ENCODE results near the gene TMEM175. TPM values are rescaled to one million over a fixed set of nuclear protein-coding genes. Genes with fewer than 3 reads are reported as not detected.

The TMEM175 gene
- total RNA-seq, 1 donor from 2014 or later = 28.0 TPM

DNA sequence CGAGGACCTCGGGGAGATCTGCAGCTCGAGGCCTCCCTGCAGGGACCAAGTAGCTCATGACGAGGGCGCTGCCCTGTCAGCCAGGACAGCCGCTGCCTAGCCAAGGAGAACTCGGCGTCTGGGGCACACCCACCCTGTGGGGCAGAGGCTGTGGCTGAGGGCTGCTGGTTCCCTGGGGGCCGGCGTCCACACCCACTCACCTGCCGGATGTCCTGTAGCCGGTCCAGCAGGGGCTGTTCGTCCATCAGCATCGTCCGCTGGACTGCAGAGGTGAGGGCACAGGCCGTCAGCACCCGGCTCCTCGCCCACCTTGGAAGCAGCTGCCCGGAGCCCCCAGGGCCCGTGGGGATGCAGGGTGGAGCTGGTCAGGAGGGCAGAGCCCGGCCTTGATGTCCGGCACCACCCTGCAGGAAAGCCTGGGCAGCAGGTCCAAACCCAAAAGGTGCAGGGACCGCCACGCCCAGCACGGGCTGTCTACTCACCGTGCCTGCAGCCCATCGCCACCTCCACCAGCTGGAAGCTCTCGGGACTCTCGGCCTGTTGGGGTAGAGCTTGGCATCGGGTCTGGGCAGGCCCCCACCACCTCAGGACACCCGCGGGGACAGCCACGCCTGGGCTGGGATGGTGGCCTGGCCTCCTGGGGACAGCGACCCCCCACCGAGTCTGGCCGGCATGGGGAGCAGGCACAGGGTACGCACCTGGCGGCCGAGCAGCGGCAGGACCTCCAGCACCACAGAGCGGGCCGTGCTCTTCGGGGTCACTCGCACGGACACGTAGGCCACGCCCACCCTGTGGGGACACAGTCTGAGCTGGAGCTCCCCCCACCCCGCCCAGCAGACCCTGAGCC is 34.2 kb downstream of the TMEM175 start:
- no peak overlapping the region for H3K4me3 Mint-ChIP-seq

GRCh38 chr4:967113-968104 is 35.1 kb downstream of the TMEM175 start:
- H3K27ac Mint-ChIP-seq = no peak overlapping the region
- H3K27me3 Mint-ChIP-seq (ENCODE audit: low read depth) = peaks cover 25% of the 10 kb centered on the region
- no peak overlapping the region for H3K4me3 Mint-ChIP-seq
- no peak for TF ChIP-seq CTCF (IDR thresholded peaks at IDR 0.05; ENCODE audit: unreplicated experiment)
- no peak for DNase-seq (ENCODE audit: low spot score in 2 of 2, unreplicated experiment in 2 of 2)
- peaks cover 2% of the 10 kb centered on the region for H3K36me3 Mint-ChIP-seq
- no peaks in the 10 kb centered on the region for H3K9me3 Mint-ChIP-seq
- H3K4me1 Mint-ChIP-seq = no peaks in the 10 kb centered on the region

More for the DNA sequence above, 34.2 kb downstream of the TMEM175 start:
- no peak overlapping the region for H3K27ac Mint-ChIP-seq
- no peaks in the 10 kb centered on the region for H3K9me3 Mint-ChIP-seq
- no peak for DNase-seq (ENCODE audit: low spot score in 2 of 2, unreplicated experiment in 2 of 2)
- TF ChIP-seq CTCF (IDR thresholded peaks at IDR 0.05; ENCODE audit: unreplicated experiment) = no peak
- peaks cover 25% of the 10 kb centered on the region for H3K27me3 Mint-ChIP-seq (ENCODE audit: low read depth)
- no peaks in the 10 kb centered on the region for H3K4me1 Mint-ChIP-seq
- H3K36me3 Mint-ChIP-seq = peaks cover 2% of the 10 kb centered on the region

DNA sequence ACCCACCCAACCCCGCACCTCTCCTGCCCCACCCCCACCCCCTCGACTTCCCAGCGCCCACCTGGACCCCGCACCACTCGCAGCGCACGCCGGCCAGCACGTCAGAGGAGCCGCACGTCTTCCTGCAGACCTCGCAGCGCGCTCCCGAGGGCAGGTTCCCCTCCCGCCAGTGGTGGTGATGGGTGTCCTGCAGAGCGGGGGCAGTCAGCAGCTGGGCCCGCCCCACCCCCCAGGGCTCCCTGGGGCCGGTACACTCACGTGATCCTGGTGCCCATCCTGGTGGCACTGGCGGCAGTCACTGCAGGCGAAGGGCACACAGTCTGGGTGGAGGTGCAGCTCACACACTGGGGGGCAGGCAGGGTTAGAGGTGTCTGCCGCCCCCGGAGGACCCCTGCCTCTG is 36.0 kb downstream of the TMEM175 start:
- no peak for DNase-seq (ENCODE audit: low spot score in 2 of 2, unreplicated experiment in 2 of 2)
- no peak overlapping the region for H3K4me3 Mint-ChIP-seq
- TF ChIP-seq CTCF (IDR thresholded peaks at IDR 0.05; ENCODE audit: unreplicated experiment) = no peak
- no peaks in the 10 kb centered on the region for H3K4me1 Mint-ChIP-seq
- no peaks in the 10 kb centered on the region for H3K9me3 Mint-ChIP-seq
- no peak overlapping the region for H3K27ac Mint-ChIP-seq
- H3K27me3 Mint-ChIP-seq (ENCODE audit: low read depth) = peaks cover 25% of the 10 kb centered on the region
- peaks cover 2% of the 10 kb centered on the region for H3K36me3 Mint-ChIP-seq

DNA sequence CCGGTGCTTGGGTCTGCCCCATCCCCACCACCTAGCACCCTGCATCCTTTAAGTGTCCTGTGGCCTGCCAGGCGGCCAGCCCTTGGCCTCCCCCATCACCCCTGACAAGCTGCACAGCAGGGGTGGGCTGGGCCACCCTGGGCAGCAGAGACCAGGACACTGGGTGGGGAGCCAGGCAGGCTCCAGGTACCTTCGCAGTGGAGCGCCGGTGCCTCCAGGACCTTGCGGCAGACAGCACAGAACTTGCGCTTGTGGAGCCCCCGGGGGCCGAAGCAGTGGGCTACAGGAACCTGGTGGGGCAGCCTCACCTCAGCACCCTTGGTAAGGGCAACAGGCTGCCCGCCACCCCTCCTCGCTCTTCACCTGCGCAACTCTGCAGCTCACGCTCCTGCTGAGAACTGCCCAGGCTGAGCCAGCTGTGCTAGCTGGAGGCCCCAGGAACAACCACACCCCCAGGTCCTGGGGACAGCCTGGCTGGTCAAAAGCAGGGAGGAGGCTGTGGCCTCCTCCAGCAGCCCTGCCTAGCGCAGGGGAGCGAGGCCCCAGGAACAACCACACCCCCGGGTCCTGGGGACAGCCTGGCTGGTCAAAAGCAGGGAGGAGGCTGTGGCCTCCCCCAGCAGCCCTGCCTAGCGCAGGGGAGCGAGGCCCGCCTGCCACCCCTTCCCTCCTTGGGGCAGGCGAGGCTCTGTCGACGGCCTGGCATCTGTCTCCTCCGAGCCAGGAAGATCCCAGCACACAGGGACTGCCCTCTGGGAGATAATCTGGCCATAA is 36.5 kb downstream of the TMEM175 start:
- Mint-ChIP-seq H3K36me3 (peaks cover 2% of the 10 kb centered on the region), H3K4me1 (no peaks in the 10 kb centered on the region), H3K27ac (no peak overlapping the region), H3K27me3 (ENCODE audit: low read depth) (peaks cover 25% of the 10 kb centered on the region), H3K4me3 (no peak overlapping the region), H3K9me3 (no peaks in the 10 kb centered on the region)
- no peak for TF ChIP-seq CTCF (IDR thresholded peaks at IDR 0.05; ENCODE audit: unreplicated experiment)
- no peak for DNase-seq (ENCODE audit: low spot score in 2 of 2, unreplicated experiment in 2 of 2)

DNA sequence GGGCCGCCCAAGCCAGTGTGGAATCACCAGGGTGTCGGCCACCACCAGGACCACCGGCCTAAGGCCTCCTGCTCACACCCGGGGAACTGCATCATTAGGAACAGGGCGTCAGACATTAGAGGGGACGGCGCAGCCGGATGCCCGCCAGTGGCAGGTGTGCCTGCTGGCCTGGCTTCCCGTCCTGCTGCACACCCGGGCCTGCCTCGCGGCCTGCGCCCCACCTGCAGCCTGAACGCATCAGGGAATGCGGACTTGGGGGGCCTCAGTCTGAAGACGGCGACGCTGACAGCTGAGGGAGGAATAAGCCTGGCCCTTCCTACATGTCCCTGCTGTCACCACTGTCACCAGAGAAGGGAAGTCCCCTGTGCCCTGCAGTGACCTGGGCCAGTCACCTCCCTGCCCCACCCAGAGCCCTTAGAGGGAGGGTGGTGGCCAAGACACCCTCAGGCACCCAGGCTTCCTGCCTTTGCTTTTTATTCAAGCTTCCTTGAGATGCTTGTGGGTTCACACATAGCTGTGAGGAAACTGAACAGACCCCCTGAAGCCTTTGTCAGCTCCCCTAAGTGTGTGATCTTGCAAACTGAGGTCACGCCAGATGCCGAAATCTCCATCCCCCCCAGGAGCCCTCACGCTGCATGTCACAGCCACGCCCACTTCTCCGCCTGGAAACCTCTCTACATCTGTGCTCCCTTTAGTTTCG is 37.9 kb downstream of the TMEM175 start:
- no peaks in the 10 kb centered on the region for H3K9me3 Mint-ChIP-seq
- peaks cover 2% of the 10 kb centered on the region for H3K36me3 Mint-ChIP-seq
- no peaks in the 10 kb centered on the region for H3K4me1 Mint-ChIP-seq
- no peak for DNase-seq (ENCODE audit: low spot score in 2 of 2, unreplicated experiment in 2 of 2)
- no peak overlapping the region for H3K27ac Mint-ChIP-seq
- no peak overlapping the region for H3K4me3 Mint-ChIP-seq
- TF ChIP-seq CTCF (IDR thresholded peaks at IDR 0.05; ENCODE audit: unreplicated experiment) = no peak
- peaks cover 25% of the 10 kb centered on the region for H3K27me3 Mint-ChIP-seq (ENCODE audit: low read depth)

Data from mesothelial cell of epicardium (in vitro differentiated cells).